ENCODE results near the gene YPEL3. TPM values are rescaled to one million over a fixed set of nuclear protein-coding genes. Genes with fewer than 3 reads are reported as not detected.
"Not testable (repeated sequence)": the region's sequence is repeated elsewhere in the genome, so short reads cannot be mapped to it uniquely, and the experiment has no call there.

YPEL3 gene
- total RNA-seq, 1 experiment from 2014 or later = 8.8 TPM

GRCh38 chr16:30127993-30128392, 32.0 kb upstream of the YPEL3 start:
- Mint-ChIP-seq H3K27ac (ENCODE audit: low read depth, unreplicated experiment) (no peak overlapping the region), H3K36me3 (ENCODE audit: insufficient read depth, unreplicated experiment) (no peaks in the 10 kb centered on the region), H3K4me3 (ENCODE audit: unreplicated experiment) (no peak overlapping the region), H3K4me1 (ENCODE audit: insufficient read depth, unreplicated experiment) (peaks cover 10% of the 10 kb centered on the region), H3K27me3 (ENCODE audit: insufficient read depth, unreplicated experiment) (no peaks in the 10 kb centered on the region), H3K9me3 (ENCODE audit: unreplicated experiment) (no peaks in the 10 kb centered on the region)
- intact Hi-C loops (cut with micrococcal nuclease) = no loop called here
- ChIA-PET CTCF (no interaction called here), POLR2A (interaction anchor here (0.7 kb wide), 1 partner anchor 471 kb away, joined by 4 read pairs; no protein-coding TSS in a partner anchor)
- no TSS peak for BruUV-seq (replicated peaks)
- TF ChIP-seq, protein P1, sequence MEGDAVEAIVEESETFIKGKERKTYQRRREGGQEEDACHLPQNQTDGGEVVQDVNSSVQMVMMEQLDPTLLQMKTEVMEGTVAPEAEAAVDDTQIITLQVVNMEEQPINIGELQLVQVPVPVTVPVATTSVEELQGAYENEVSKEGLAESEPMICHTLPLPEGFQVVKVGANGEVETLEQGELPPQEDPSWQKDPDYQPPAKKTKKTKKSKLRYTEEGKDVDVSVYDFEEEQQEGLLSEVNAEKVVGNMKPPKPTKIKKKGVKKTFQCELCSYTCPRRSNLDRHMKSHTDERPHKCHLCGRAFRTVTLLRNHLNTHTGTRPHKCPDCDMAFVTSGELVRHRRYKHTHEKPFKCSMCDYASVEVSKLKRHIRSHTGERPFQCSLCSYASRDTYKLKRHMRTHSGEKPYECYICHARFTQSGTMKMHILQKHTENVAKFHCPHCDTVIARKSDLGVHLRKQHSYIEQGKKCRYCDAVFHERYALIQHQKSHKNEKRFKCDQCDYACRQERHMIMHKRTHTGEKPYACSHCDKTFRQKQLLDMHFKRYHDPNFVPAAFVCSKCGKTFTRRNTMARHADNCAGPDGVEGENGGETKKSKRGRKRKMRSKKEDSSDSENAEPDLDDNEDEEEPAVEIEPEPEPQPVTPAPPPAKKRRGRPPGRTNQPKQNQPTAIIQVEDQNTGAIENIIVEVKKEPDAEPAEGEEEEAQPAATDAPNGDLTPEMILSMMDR (IDR thresholded peaks at IDR 0.05; ENCODE audit: unreplicated experiment) = no peak
- DNase-seq (ENCODE audit: unreplicated experiment) = no peak

- POLR2A ChIA-PET = interaction anchor here (0.6 to 3.4 kb wide), 4 partner anchors 34 to 241 kb away, joined by 3 to 24 read pairs (median 14); partner anchors contain the start of genes ALDOA, CORO1A and TBX6
- H3K4me1 Mint-ChIP-seq (ENCODE audit: insufficient read depth, unreplicated experiment); intact Hi-C loops (cut with micrococcal nuclease): not testable (repeated sequence)
These were observed 29.7 kb upstream of the YPEL3 start for GRCh38 chr16:30125690-30126089.

GRCh38 chr16:30124985-30125379, 29.0 kb upstream of the YPEL3 start:
- Mint-ChIP-seq H3K4me3 (ENCODE audit: unreplicated experiment) (no peak overlapping the region), H3K9me3 (ENCODE audit: unreplicated experiment) (no peaks in the 10 kb centered on the region), H3K4me1 (ENCODE audit: insufficient read depth, unreplicated experiment) (peaks cover 10% of the 10 kb centered on the region), H3K27ac (ENCODE audit: low read depth, unreplicated experiment) (peak overlapping the region; percentile 16), H3K27me3 (ENCODE audit: insufficient read depth, unreplicated experiment) (no peaks in the 10 kb centered on the region), H3K36me3 (ENCODE audit: insufficient read depth, unreplicated experiment) (no peaks in the 10 kb centered on the region)
- CTCF ChIA-PET = interaction anchor here (0.6 to 1.2 kb wide), 4 partner anchors 29 to 425 kb away, joined by 3 read pairs; no protein-coding TSS in a partner anchor
- no TSS peak for BruUV-seq (replicated peaks)
- TF ChIP-seq, protein P1 (IDR thresholded peaks at IDR 0.05; ENCODE audit: unreplicated experiment) = no peak
- intact Hi-C loops (cut with micrococcal nuclease) = loop anchor here (5.0 kb wide), 1 partner anchor 282 kb away; the partner anchor contains the start of gene ZNF771
- DNase-seq (ENCODE audit: unreplicated experiment) = no peak
- POLR2A ChIA-PET = interaction anchor here (0.6 to 3.4 kb wide), 9 partner anchors 10 to 91 kb away, joined by 3 to 24 read pairs (median 6); partner anchors contain the start of genes ALDOA, CORO1A, TBX6 and YPEL3

More at GRCh38 chr16:30125690-30126089, 29.7 kb upstream of the YPEL3 start:
- not testable (repeated sequence) for BruUV-seq (replicated peaks); H3K27ac Mint-ChIP-seq (ENCODE audit: low read depth, unreplicated experiment); H3K36me3 Mint-ChIP-seq (ENCODE audit: insufficient read depth, unreplicated experiment); DNase-seq (ENCODE audit: unreplicated experiment); H3K27me3 Mint-ChIP-seq (ENCODE audit: insufficient read depth, unreplicated experiment); H3K4me3 Mint-ChIP-seq (ENCODE audit: unreplicated experiment); H3K9me3 Mint-ChIP-seq (ENCODE audit: unreplicated experiment)
- CTCF ChIA-PET = interaction anchor here (0.7 to 1.1 kb wide), 3 partner anchors 21 to 719 kb away, joined by 3 to 4 read pairs (median 3); no protein-coding TSS in a partner anchor

GRCh38 chr16:30122604-30123160, 26.7 kb upstream of the YPEL3 start:
- ChIA-PET CTCF (no interaction called here), POLR2A (no interaction called here)
- H3K27ac Mint-ChIP-seq (ENCODE audit: low read depth, unreplicated experiment) = peak overlapping the region; percentile 63
- no peaks in the 10 kb centered on the region for H3K36me3 Mint-ChIP-seq (ENCODE audit: insufficient read depth, unreplicated experiment)
- no peaks in the 10 kb centered on the region for H3K27me3 Mint-ChIP-seq (ENCODE audit: insufficient read depth, unreplicated experiment)
- peaks cover 10% of the 10 kb centered on the region for H3K4me1 Mint-ChIP-seq (ENCODE audit: insufficient read depth, unreplicated experiment)
- H3K4me3 Mint-ChIP-seq (ENCODE audit: unreplicated experiment) = peak overlapping the region; percentile 73
- no peak for DNase-seq (ENCODE audit: unreplicated experiment)
- H3K9me3 Mint-ChIP-seq (ENCODE audit: unreplicated experiment) = no peaks in the 10 kb centered on the region
- BruUV-seq (replicated peaks) = no TSS peak
- TF ChIP-seq, protein P1 (IDR thresholded peaks at IDR 0.05; ENCODE audit: unreplicated experiment) = no peak
- intact Hi-C loops (cut with micrococcal nuclease) = loop anchor here (5.0 kb wide), 1 partner anchor 285 kb away; the partner anchor contains the start of gene ZNF771

All from MCF 10A (cell line).